ENCODE data around the gene ZNF23.

Gene ZNF23

DNA sequence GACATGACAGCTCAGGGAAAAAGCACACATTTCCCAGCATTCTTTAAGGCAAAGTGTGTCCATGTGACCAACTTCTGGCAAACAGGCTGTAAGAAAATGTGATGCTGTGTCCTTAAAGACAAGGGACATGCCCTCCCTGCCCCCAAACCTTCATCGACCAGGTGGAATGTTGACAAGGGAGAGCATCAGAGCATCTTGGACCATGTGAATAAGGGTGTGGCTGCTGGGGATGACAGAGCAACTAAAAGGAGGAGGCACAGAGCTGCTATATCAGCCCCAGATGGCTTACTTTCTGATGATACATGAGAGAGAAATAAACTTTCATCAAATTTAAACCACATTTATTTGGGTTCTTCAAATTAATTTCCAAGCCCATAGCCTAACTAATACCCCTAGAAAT is 2.2 kb upstream of the ZNF23 start:
- no peak for DNase-seq

DNA sequence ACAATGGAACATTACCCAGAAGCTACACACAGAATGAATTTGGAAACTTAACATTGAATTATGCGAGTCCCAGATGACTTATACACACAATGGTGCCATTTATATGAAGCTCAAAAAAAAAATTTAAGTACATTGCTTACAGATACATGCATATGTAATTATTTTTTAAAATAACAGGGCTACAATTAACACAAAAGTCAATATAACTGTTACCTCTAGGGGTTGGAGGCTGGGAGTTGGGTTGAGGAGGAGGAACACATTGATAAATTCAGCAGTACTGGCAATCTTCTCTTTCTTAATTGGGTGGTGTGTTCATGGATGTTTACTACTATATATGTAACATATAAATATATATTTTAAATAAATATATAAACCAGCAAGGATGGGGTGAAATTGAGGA is 1.1 kb downstream of the ZNF23 start:
- no peak for DNase-seq

DNA sequence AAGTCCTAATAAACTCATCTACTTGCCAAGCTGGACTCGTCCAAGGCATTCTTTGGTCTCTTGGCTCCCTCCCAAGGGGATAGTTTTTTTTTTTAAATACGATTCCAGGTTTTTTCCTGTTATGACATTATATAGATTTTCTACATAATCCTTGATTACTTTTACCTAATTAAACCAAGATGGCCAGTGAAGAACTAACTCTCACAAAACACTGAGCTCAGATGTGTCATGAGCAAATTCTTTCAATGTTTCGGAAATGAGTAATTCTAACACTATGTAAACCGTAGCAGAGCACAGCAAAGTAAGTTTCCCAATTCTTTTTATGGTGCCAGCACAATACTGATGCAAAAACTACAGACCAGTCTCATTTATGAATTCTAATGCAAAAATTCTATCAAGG is 1.8 kb downstream of the ZNF23 start:
- no peak for DNase-seq

DNA sequence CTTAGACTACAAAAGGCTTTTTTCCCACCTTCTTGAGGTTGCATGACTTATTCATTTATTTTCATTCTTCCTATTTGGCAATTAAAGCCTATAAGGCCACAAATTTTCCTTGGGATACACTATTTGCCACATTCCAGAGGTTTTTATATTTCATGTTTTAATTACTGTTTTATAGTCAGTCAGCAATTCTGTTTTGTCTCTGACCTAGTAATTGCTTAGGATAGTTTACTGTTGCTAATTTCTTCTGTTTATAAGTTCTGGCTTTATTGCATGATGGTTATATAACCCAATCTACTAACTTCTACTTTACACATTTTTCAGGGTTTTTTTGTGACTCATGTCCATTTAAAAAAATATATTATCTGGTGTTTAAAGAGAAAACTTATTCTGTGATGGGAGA is 2.5 kb downstream of the ZNF23 start:
- DNase-seq = no peak

DNA sequence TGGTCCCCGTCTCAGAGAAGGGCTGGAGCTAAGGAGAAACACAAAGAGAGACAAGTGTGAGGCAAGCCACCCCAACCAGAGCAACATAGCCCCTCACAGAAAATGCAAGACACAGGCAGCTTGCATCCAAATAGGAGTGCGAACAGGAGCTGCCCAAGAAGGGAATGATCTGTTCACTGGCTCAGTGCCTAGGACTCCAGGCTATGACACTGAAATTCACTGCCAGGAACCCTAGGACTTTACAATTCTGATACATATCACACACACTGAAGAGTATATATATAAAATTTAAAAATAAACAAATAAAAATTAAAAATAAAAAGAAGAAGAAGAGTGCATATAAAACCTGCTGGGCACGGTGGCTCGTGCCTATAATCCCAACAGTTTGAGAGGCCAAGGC is 5.2 kb downstream of the ZNF23 start:
- DNase-seq = no peak

DNA sequence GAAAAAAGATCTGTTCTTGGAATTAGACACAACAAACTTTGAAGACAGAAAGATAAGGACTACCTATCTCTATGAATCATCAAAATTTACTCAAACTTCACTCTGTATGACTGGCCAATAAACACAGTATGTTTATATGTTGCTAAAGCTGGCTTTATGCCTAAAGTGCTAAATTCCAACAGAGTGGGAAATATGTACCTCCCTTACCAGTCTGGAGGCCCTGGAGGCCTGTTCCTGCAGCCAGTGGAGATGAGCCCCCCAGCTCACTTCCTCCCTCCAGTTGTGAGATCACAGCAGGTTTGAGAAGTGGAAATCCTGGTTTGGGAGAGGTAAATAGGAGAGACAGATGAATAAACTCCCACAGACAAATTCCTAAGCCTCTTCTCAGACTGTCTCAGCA is 9.0 kb downstream of the ZNF23 start:
- DNase-seq = no peak

DNA sequence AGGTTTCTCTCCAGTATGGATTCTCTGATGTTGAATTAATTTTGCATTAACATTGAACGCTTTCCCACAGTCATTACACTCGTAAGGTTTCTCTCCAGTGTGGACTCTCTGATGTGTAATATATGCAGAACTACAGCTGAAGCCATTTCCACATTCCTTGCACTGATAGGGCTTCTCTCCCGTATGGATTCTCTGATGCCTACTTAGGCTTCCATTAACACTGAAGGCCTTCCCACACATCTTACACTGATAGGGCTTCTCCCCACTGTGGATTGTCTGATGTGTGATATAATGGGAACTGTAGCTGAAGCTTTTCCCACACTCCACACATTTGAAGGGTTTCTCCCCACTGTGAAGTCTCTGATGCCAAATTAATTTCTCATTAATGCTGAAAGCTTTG is 13.0 kb downstream of the ZNF23 start:
- no peak for DNase-seq

DNA sequence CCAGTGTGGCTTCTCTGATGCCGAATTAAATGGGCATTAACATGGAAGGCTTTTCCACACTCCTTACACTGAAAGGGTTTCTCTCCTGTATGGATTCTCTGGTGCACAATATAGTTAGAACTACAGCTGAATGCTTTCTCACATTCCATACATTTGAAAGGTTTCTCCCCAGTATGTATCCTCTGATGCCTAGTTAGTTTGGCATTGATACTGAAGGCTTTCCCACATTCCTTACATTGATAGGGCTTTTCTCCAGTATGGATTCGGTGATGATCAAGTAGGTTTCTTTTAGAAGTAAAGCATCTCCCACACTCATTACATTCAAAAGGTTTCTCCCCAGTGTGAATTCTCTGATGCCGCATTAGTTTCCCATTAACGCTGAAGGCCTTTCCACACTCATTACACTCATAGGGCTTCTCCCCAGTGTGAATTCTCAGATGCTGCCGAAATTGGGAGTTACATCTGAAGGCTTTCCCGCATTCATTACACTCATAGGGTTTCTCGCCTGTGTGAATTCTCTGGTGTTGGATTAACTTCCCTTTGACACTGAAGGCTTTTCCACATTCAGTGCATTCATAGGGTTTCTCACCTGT is 13.7 kb downstream of the ZNF23 start:
- DNase-seq = no peak

DNA sequence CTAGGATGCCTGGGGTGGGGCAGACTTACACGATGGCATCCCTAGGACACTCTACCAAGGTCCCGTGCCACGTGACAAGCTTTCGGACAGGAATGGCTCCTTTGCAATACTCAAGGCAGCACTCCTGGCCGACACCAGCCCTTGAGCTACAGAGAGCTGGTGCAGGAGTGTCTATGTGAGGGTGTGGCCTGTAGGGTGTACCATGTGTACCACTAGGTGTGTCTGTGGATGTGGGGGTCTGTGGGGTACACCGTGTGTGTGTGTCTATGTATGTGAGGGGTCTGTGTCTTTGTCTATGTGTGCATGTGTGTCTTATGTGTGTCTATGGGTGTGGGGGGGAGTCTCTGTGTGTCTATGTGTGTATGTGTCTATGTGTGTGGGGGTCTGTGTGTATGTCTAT is 18.3 kb downstream of the ZNF23 start:
- DNase-seq = no peak

DNA sequence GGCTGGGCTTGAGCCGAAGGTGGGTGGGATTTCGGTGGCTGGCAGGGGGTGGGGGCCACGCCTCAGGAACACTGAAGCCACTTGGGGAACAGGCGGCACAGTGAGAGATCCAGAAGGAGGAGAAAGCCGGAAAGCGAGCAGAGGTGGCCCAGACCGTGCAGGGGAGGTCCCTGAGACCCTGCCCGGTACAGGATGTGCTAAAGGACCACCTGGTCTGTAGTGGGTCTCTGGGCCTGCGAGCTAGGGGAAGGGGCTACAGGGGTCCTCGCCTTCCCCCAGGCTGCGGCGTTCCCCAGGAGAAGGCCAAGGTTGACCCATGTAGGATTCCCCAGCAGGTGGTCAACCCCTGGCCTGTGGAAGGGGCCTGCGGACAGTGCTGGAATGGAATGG is 20.0 kb downstream of the ZNF23 start, which contains the start of gene TLE7:
TSS of gene TLE7 (minus strand) at position 4 of the 390 bp plus-strand sequence. CDS start 8,730 bp downstream, outside the sequence.
- DNase-seq = no peak

DNA sequence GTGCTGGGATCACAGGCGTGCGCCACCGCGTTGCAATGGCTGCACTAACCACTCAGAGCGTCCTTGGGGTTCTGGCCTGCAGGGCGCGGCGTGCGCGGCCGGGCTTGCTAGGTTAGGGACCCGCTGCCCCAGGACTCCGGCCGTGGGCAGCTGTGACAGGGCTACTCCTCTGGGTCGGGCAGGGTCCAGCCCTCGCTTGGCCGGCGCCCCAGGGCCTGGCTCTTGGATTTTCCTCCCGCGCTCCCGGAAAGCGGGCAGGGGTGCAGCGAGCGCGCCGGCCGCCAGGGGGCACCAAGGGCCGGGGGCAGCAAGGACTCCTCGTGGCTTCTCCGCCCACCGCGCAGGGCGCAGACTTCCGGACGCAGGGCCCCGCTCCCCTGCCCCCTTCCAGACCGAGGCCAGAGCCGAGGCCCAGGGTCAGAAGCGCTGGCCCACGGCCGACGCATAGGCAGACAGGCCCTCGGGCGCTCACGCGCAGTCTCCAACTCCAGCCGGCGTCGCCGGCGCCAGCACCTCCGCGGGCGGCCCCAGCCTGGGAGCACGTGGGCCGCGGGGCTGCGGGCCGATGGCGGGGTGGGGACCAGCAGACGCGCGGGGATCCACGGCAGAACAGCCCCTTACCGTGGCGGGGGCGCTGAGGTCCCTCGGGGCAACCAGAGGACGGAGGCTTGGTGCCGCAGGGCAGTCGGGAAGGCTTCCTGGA is 20.5 kb downstream of the ZNF23 start:
- DNase-seq = no peak

DNA sequence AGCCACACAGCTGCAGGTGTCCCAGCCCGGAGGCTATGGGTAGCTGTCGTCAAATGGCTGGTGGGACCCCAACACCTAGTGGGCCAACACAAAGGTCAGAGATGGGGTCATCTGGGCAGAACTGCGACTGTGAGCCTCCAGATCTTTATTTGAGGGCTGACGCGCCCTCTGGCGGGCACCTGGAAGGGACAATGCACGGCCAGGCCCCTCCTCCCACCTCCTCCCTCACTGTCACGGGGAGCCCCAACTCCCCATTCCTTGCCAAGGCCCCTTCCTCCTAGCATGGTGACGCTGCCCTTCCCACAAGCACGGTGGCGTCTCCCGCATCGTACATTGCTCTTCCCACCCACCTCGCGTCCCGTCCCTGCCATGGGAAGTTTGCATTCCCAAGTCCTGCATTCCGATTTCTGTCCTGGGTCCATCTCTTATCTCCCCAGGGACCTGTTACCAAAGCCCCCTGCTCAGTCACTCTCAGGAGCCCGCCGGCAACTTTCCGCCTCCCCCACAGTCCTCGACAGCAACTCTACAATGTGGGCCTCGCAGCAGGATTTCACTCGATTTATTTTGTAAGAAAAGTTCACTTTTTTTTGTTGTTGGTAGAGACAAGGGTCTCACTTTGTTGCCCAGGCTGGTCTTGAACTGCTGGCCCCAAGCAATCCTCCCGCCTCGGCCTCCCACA is 21.2 kb downstream of the ZNF23 start:
- DNase-seq = no peak

DNA sequence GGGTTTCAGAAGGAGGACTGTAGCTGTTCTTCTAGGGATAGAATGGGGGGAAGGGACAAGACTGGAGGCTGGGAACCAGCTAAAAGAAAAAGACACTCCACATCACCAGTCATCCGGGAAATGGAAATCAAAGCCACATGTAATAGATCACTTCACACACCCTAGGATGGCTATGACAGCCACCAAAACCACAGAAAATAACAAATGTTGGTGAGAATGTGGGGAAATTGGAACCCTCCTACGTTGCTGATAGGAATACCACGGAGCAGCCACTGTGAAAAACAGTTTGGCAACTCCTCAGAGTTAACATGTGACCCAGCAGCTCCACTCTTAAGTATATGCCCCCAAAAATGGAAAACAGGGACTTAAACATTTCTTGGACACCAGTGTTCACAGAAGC is 22.5 kb downstream of the ZNF23 start:
- DNase-seq = no peak

DNA sequence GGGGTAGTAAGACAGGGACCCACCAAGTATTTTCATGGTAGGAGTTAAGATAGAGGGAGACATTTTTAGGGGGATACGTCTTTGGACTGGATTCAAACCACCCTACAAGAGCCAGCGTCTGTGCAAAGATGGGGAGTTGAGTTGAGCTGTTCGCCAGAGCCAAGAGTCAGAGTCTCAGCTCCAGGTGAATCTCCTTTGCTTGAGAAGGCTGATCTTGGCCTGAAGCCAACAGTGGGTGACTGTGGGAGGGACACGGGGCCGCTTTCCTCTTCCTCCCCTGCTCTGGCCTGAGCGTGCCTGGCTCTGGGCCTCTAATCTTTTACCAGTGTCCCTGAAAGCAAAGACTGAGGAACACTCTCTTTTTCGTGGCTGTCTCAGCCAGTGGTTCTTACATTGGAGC is 25.6 kb downstream of the ZNF23 start:
- no peak for DNase-seq

DNA sequence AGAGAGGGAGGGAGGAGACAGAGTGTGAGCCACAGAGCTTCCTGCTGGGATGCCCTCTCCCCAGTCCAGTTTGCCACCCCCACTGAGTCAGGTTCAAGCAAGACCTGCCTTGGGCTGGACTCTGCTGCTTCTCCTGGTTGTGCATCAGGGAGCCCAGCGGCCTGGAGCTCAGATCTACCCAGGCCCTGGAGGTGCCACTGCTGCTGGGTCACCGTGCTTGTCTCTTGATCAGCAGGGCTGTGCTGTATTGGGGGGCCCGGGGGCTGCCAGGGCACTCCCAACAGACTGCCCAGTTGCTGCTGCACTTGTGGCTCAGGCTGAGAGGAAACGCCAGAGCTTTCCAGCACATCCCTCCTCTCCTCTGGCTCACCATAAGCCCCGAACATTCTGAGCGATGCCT is 29.1 kb downstream of the ZNF23 start:
- DNase-seq = no peak

DNA sequence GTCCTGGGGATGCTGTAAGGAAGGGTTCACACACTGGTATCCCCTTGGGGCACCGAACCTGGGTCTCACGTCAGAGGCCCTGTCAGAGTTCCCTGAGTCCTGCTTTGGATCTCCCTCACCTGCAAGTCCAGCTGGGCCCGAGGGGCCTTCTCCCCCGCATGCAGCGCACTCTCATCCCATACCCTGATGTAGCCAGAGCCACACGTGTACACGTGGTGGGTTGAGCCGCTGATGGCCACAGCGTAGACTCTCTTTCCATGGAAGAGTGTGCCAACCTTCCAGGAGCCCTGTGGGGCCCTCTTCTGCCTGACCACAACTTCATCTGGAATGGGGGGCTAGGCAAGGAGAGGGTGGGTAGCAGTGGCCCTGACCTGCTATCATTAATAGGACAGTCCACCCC is 30.1 kb downstream of the ZNF23 start:
- no peak for DNase-seq

DNA sequence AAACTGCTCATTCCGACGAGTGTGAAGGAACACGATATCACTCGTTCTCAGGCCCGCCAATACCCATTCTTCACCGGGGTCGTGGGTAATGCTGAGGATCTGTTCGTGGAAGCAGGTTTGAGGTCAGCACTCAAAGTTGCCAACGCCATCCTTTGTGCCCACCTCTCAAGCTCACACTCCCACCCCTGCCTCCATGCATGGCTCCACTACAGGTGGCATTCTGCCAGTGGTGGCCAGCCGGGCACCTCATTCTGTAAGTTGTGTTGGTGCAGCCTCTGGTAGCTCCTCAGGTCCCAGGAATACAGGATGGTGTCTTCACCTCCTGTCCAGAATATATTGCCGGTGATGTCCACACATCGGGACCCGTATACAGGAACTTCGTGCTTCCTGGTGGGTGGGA is 30.9 kb downstream of the ZNF23 start:
- no peak for DNase-seq

DNA sequence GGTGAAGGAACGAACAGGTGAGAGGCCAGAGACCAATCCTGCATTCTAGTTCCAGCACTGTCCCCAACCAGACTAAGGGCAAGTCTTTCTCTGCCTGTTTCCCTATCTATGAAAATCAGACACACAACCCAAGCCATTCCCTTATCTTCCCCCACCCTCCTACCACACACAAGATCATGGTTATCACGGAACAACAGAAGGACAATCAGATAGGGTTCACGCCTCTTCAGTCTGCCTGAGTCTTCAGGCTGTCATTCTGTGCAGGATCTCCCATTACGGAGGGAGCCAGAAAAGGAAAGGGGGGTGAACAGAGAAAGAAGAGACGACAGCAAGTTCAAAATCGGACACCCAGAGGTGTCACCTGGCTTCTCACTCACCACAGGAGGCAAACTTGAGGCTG is 31.3 kb downstream of the ZNF23 start:
- no peak for DNase-seq

DNA sequence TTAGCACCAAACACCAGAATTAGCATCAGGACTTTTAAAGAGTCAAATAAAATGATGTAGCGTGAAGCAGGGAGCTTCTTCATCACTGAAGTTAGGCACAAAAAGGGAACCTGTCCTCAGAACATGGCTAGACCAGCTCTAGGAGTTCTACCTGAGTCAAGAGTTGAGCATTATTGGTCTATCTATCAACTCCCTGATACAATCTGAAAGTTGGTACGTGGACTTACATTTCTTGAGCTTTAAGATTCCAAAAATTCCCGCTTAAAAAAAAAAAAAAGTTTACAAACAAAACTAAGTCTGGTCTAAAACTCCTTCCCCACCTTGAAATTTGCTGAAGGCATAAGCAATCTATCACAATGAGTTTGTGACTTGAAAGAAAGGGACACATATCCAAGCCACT is 32.5 kb downstream of the ZNF23 start:
- no peak for DNase-seq

DNA sequence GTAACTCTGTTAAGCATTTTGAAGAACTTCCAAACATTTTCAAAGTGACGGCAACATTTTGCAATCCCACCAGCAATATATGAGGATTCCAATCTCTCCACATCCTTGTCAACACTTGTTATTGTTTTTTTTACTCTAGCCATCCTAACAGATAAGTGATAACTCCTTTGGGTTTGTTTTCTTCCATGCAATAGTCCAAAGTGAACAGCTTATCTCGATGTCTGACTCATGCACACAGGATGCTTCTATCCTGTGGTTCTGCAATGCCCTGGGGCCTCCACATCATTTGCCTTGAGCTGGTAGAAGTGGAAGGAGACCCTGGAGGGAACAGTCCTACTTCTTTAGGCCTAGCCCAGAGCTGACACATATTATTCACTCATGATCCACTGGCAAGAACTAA is 33.2 kb downstream of the ZNF23 start:
- no peak for DNase-seq

DNA sequence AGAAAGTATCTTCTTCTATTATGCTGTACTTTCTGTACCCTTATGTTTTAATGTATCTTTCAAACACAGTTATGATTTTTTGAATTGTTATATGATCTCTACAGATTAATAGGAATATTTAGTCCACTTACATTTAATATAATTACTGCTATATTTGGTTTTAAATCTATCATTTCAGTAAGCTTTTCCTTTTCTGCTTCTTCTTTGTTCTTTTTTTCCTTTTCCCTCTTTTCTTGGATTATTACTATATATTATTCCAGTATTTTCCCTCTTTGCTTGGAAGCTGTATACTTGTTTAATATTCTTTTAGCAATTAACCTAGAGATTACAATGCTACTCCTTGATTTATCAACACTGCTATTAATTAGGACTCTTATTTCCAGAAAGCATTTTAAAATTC is 33.7 kb downstream of the ZNF23 start:
- no peak for DNase-seq

DNA sequence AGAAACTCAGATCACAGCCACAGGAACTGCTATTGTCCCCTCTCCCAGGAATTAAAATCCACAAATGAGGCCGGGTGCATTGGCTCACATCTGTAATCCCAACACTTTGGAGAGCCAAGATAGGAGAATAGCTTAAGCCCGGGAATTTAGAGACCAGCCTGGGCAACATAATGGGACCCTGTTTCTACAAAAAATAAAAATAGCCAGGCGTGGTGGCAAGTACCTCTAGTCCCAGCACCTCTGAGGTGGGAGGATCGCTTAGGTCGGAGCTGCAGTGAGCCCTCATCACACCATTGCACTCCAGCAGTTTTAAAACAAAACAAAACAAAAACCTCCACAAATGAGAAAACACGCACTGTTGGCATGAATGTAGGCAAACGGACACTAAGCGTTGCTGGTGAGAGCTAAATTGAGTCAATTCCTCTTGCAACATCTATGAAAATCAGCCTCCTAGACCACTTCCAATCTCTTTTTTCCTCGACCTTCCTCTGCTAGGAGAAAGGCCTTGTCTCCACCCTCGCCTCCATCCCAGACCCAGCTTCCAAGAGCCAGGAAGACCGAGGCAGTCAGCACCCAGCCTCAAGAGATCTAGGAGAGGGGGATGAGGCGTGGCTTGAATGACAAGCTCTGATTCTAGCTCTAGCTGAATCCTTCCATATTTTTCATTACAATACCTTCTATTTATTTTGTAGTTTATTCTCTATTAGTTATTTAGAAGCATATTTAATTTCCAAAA is 35.0 kb downstream of the ZNF23 start:
- no peak for DNase-seq

DNA sequence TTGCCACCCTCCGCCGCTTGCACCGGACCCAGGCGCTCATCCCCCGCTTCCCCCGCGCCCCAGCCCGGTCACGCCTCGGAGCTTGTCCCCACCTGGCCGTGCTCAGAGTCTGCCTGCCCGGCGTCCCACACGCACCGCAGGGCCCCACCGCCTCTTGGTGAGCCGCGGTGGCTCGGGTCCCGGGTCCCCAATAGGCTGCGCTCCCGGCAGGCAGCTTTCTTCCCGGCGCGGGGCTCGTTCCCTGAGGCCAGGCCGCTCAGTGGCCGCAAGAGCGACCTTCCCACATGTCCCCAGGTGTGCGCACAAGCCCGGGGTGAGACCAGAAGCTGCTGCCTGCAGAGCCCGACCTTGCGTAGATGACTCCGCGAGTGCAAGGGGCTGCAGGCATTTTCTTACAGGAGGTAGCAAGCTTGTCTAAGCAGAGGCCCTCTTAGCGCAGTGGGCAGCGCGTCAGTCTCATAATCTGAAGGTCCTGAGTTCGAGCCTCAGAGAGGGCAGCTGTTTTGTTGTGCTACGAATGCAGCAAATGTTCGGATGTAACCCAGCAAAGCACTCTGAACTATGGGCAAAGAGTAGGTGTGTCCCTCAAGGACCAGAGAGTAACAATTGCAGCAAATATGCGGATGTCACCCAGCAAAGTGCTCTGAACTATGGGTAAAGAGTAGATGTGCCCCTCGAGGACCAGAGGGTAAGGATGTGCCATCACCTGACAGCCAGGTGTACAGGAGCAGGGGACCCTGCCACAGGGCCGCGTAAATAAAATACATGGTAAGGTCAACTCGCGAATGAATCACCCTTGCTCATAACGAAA is 35.8 kb downstream of the ZNF23 start:
- DNase-seq = no peak
